ENCODE results near the gene MRPS22. TPM values are rescaled to one million over a fixed set of nuclear protein-coding genes. Genes with fewer than 3 reads are reported as not detected.

The MRPS22 gene
- total RNA-seq, 6 donors from 2014 or later: 17.8 to 48.3 (median 33.1) TPM

- ATAC-seq (ENCODE audit: low FRiP score in 2 of 2) (no peak), DNase-seq (no peak)
- 75 to 82% methylated on average over 4 of the region's 4 CpGs for whole genome bisulfite sequencing, 2 donors
- Histone ChIP-seq H3K9me3 (no peaks in the 10 kb centered on the region), H3K36me3 (no peaks in the 10 kb centered on the region), H3K4me1 (no peaks in the 10 kb centered on the region), H3K4me3 (no peak overlapping the region), H3K27ac (no peak overlapping the region), H3K27me3 (no peaks in the 10 kb centered on the region)
- TF ChIP-seq POLR2A (IDR thresholded peaks at IDR 0.05) (no peak), EP300 (IDR thresholded peaks at IDR 0.05) (no peak), POLR2AphosphoS5 (IDR thresholded peaks at IDR 0.05) (no peak)
- TF ChIP-seq, protein P1, sequence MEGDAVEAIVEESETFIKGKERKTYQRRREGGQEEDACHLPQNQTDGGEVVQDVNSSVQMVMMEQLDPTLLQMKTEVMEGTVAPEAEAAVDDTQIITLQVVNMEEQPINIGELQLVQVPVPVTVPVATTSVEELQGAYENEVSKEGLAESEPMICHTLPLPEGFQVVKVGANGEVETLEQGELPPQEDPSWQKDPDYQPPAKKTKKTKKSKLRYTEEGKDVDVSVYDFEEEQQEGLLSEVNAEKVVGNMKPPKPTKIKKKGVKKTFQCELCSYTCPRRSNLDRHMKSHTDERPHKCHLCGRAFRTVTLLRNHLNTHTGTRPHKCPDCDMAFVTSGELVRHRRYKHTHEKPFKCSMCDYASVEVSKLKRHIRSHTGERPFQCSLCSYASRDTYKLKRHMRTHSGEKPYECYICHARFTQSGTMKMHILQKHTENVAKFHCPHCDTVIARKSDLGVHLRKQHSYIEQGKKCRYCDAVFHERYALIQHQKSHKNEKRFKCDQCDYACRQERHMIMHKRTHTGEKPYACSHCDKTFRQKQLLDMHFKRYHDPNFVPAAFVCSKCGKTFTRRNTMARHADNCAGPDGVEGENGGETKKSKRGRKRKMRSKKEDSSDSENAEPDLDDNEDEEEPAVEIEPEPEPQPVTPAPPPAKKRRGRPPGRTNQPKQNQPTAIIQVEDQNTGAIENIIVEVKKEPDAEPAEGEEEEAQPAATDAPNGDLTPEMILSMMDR (IDR thresholded peaks at IDR 0.05): no peak
Measured at GRCh38 chr3:139309880-139310279, 33.9 kb upstream of the MRPS22 start.

- ATAC-seq (ENCODE audit: low FRiP score in 2 of 2): peak in 1 of 2 donors; percentile 35
- WGBS, 2 donors: 65 to 77% methylated on average over 8 of the region's 8 CpGs
- TF ChIP-seq EP300 (IDR thresholded peaks at IDR 0.05): no peak
- no peak for TF ChIP-seq POLR2A (IDR thresholded peaks at IDR 0.05)
- TF ChIP-seq, protein P1 (IDR thresholded peaks at IDR 0.05): no peak
Measured at GRCh38 chr3:139310474-139310933, 33.3 kb upstream of the MRPS22 start.

GRCh38 chr3:139311557-139311956 lies 32.3 kb upstream of the MRPS22 start:
- no peak overlapping the region for H3K4me3 ChIP-seq
- ATAC-seq (ENCODE audit: low FRiP score in 2 of 2) (no peak), DNase-seq (no peak)
- TF ChIP-seq, protein P1 (IDR thresholded peaks at IDR 0.05): no peak
- no peak for TF ChIP-seq POLR2A (IDR thresholded peaks at IDR 0.05)
- TF ChIP-seq POLR2AphosphoS5 (IDR thresholded peaks at IDR 0.05): no peak
- TF ChIP-seq EP300 (IDR thresholded peaks at IDR 0.05): no peak
- H3K9me3 ChIP-seq: no peaks in the 10 kb centered on the region
- no peaks in the 10 kb centered on the region for H3K36me3 ChIP-seq
- H3K27ac ChIP-seq: no peak overlapping the region
- no peaks in the 10 kb centered on the region for H3K4me1 ChIP-seq
- WGBS, 2 donors: 48 to 71% methylated on average over 1 of the region's 1 CpG
- H3K27me3 ChIP-seq: no peaks in the 10 kb centered on the region

More at GRCh38 chr3:139310474-139310933, 33.3 kb upstream of the MRPS22 start:
- Histone ChIP-seq H3K27ac (no peak overlapping the region), H3K27me3 (no peaks in the 10 kb centered on the region), H3K4me1 (no peaks in the 10 kb centered on the region), H3K4me3 (no peak overlapping the region), H3K9me3 (no peaks in the 10 kb centered on the region), H3K36me3 (no peaks in the 10 kb centered on the region)
- no peak for DNase-seq

- 87 to 100% methylated on average over 1 of the region's 1 CpG for WGBS, 2 donors
- Histone ChIP-seq H3K4me3 (no peak overlapping the region), H3K9me3 (no peaks in the 10 kb centered on the region), H3K27ac (no peak overlapping the region), H3K27me3 (no peaks in the 10 kb centered on the region), H3K36me3 (no peaks in the 10 kb centered on the region), H3K4me1 (no peaks in the 10 kb centered on the region)
- no peak for TF ChIP-seq EP300 (IDR thresholded peaks at IDR 0.05)
- TF ChIP-seq POLR2A (IDR thresholded peaks at IDR 0.05): no peak
- TF ChIP-seq, protein P1 (IDR thresholded peaks at IDR 0.05): no peak
- ATAC-seq (ENCODE audit: low FRiP score in 2 of 2): no peak
- no peak for DNase-seq
Measured at GRCh38 chr3:139312416-139312815, 31.4 kb upstream of the MRPS22 start.

DNA sequence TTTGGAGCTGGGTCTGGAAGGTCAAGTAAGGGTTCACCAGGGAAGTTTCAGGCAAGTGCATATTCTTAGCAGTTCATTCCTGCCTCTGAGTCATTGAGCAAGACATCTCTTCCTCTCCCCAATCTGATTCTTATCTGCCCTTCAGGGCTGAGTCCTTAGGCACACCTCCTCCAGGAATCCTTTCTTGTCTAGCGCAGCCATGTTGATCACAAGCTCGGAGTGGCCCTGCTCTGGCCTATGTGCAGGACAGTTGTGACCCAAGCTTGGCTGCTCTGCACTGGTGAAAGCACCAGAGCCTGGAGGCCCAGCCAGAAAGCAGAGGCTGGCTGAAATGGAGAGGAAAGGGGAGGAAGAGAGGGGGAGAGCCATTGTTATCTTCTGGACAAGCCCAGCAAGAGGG lies 30.9 kb upstream of the MRPS22 start:
- H3K4me1 ChIP-seq: no peaks in the 10 kb centered on the region
- no peak for ATAC-seq (ENCODE audit: low FRiP score in 2 of 2)
- H3K27ac ChIP-seq: no peak overlapping the region
- H3K9me3 ChIP-seq: no peaks in the 10 kb centered on the region
- 88 to 94% methylated on average over 2 of the region's 2 CpGs for WGBS, 2 donors
- TF ChIP-seq POLR2AphosphoS5 (IDR thresholded peaks at IDR 0.05) (no peak), EP300 (IDR thresholded peaks at IDR 0.05) (no peak), POLR2A (IDR thresholded peaks at IDR 0.05) (no peak)
- TF ChIP-seq, protein P1 (IDR thresholded peaks at IDR 0.05): no peak
- no peak for DNase-seq
- no peaks in the 10 kb centered on the region for H3K36me3 ChIP-seq
- no peaks in the 10 kb centered on the region for H3K27me3 ChIP-seq
- H3K4me3 ChIP-seq: no peak overlapping the region
